ENCODE results near the gene CBR3.

DNA sequence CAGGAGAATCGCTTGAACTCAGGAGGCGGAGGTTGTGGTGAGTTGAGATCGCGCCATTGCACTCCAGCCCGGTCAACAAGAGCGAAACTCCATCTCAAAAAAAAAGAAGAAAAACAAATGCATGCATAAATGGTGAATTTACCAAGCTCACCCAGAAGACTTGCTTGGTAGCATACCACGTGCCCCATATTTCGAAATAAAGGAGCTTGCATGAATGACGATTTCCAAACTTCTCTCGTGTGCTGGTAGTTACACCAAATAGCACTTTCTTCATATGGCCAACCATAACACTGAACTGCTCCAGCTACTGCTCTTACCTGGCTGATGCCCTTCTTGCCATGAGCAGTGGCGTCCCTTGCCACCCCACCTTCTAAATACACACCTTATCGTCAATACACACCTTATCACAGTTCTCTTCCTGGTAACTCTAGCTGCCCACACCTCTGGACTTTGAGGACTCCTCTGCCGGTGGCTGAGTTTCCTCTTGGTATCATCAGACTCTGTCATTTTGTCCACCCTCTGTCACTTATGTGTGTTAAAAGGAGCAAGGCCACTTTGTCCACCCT, 24.6 kb downstream of the CBR3 start:
- TF ChIP-seq, protein P1, sequence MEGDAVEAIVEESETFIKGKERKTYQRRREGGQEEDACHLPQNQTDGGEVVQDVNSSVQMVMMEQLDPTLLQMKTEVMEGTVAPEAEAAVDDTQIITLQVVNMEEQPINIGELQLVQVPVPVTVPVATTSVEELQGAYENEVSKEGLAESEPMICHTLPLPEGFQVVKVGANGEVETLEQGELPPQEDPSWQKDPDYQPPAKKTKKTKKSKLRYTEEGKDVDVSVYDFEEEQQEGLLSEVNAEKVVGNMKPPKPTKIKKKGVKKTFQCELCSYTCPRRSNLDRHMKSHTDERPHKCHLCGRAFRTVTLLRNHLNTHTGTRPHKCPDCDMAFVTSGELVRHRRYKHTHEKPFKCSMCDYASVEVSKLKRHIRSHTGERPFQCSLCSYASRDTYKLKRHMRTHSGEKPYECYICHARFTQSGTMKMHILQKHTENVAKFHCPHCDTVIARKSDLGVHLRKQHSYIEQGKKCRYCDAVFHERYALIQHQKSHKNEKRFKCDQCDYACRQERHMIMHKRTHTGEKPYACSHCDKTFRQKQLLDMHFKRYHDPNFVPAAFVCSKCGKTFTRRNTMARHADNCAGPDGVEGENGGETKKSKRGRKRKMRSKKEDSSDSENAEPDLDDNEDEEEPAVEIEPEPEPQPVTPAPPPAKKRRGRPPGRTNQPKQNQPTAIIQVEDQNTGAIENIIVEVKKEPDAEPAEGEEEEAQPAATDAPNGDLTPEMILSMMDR (IDR thresholded peaks at IDR 0.05; ENCODE audit: insufficient read depth, low read length, poor library complexity, severe bottlenecking), result no peak
- no peak for TF ChIP-seq EZH2phosphoT487 (conservative IDR thresholded peaks at IDR 0.05; ENCODE audit: low read length)
